Activated naive CD8-positive, alpha-beta T cell treated with anti-CD3 and anti-CD28 coated beads for 36 hours (primary cell): Measurements from ENCODE around the gene AARS2. TPM values are rescaled to one million over a fixed set of nuclear protein-coding genes. Genes with fewer than 3 reads are reported as not detected.

Experiments
- DNase-seq: peaks from one replicate; pipeline ENCODE4 v3.0.0; 2021
- H3K27ac Mint-ChIP-seq: one replicate; pipeline ENCODE4 v1.8.0; 2022; ENCODE audit warnings: mild to moderate bottlenecking, moderate library complexity, mixed read lengths
- H3K27me3 Mint-ChIP-seq: one replicate; pipeline ENCODE4 v1.8.0; 2022; ENCODE audit warnings: mild to moderate bottlenecking, mixed read lengths
- H3K36me3 Mint-ChIP-seq: one replicate; pipeline ENCODE4 v1.8.0; 2021; ENCODE audit warnings: mild to moderate bottlenecking, mixed read lengths
- H3K4me1 Mint-ChIP-seq: one replicate; pipeline ENCODE4 v1.8.0; 2021; ENCODE audit warnings: mixed read lengths
- H3K4me3 Mint-ChIP-seq: one replicate; pipeline ENCODE4 v1.8.0; 2022; ENCODE audit warnings: mild to moderate bottlenecking, moderate library complexity, mixed read lengths
- H3K9me3 Mint-ChIP-seq: one replicate; pipeline ENCODE4 v1.8.0; 2022; ENCODE audit warnings: mixed read lengths
- total RNA-seq, 2 experiments: library from RNA; stranded (reverse); gene quantifications; one replicate each; pipeline ENCODE4 v1.2.3, GENCODE V29; 2021

Gene AARS2
- total RNA-seq, 2 experiments from 2014 or later, result 20.5 to 22.0 TPM

GRCh38 chr6:44268095-44268628, 45.0 kb downstream of the AARS2 start:
- Mint-ChIP-seq H3K27me3 (peaks cover 46% of the 10 kb centered on the region), H3K27ac (no peak overlapping the region), H3K4me1 (peaks cover 35% of the 10 kb centered on the region), H3K4me3 (no peak overlapping the region), H3K9me3 (no peaks in the 10 kb centered on the region), H3K36me3 (peaks cover 14% of the 10 kb centered on the region)
- DNase-seq, result peak; percentile 49

- Mint-ChIP-seq H3K27ac (no peak overlapping the region), H3K4me1 (peaks cover 45% of the 10 kb centered on the region), H3K36me3 (peaks cover 19% of the 10 kb centered on the region), H3K27me3 (peaks cover 37% of the 10 kb centered on the region), H3K9me3 (no peaks in the 10 kb centered on the region), H3K4me3 (no peak overlapping the region)
- DNase-seq, result no peak
Observed at GRCh38 chr6:44267252-44267651, 45.9 kb downstream of the AARS2 start.

GRCh38 chr6:44266347-44266746, 46.8 kb downstream of the AARS2 start:
- Mint-ChIP-seq H3K4me3 (peak overlapping the region; percentile 51), H3K9me3 (no peaks in the 10 kb centered on the region), H3K27ac (peak overlapping the region; percentile 83), H3K4me1 (peaks cover 49% of the 10 kb centered on the region), H3K27me3 (peaks cover 28% of the 10 kb centered on the region), H3K36me3 (peaks cover 19% of the 10 kb centered on the region)
- peak; percentile 21 for DNase-seq

GRCh38 chr6:44265722-44266233, 47.4 kb downstream of the AARS2 start:
- DNase-seq, result no peak

GRCh38 chr6:44265007-44265721, 48.0 kb downstream of the AARS2 start, which contains the start of gene NFKBIE:
TSS of gene NFKBIE (minus strand) at chr6:44265551. CDS start at chr6:44265346, 205 bp downstream.
- peaks cover 56% of the 10 kb centered on the region for H3K4me1 Mint-ChIP-seq
- H3K4me3 Mint-ChIP-seq, result peak within 1 kb of the TSS; percentile 97
- H3K36me3 Mint-ChIP-seq, result peaks cover 26% of the 10 kb centered on the region
- H3K9me3 Mint-ChIP-seq, result no peaks in the 10 kb centered on the region
- peak; percentile 94 for DNase-seq
- H3K27me3 Mint-ChIP-seq, result peaks cover 22% of the 10 kb centered on the region
- H3K27ac Mint-ChIP-seq, result peak within 1 kb of the TSS; percentile 95

More at GRCh38 chr6:44265722-44266233, 47.4 kb downstream of the AARS2 start:
- H3K4me3 Mint-ChIP-seq, result peak overlapping the region; percentile 97
- H3K27ac Mint-ChIP-seq, result peak overlapping the region; percentile 83
- no peaks in the 10 kb centered on the region for H3K9me3 Mint-ChIP-seq
- H3K27me3 Mint-ChIP-seq, result peaks cover 23% of the 10 kb centered on the region
- H3K36me3 Mint-ChIP-seq, result peaks cover 23% of the 10 kb centered on the region
- H3K4me1 Mint-ChIP-seq, result peaks cover 51% of the 10 kb centered on the region

- Mint-ChIP-seq H3K9me3 (no peaks in the 10 kb centered on the region), H3K27ac (peak overlapping the region; percentile 95), H3K4me3 (peak overlapping the region; percentile 97), H3K36me3 (peaks cover 26% of the 10 kb centered on the region), H3K4me1 (peaks cover 50% of the 10 kb centered on the region), H3K27me3 (peaks cover 14% of the 10 kb centered on the region)
- DNase-seq, result peak; percentile 42
Observed at GRCh38 chr6:44264154-44265006, 48.8 kb downstream of the AARS2 start.

- peaks cover 50% of the 10 kb centered on the region for H3K4me1 Mint-ChIP-seq
- H3K27ac Mint-ChIP-seq, result peak overlapping the region; percentile 95
- DNase-seq, result peak; percentile 45
- H3K27me3 Mint-ChIP-seq, result peaks cover 6% of the 10 kb centered on the region
- no peaks in the 10 kb centered on the region for H3K9me3 Mint-ChIP-seq
- H3K4me3 Mint-ChIP-seq, result peak overlapping the region; percentile 97
- peaks cover 32% of the 10 kb centered on the region for H3K36me3 Mint-ChIP-seq
Observed at GRCh38 chr6:44263354-44264100, 49.6 kb downstream of the AARS2 start.

- Mint-ChIP-seq H3K9me3 (no peaks in the 10 kb centered on the region), H3K4me1 (peaks cover 57% of the 10 kb centered on the region), H3K27ac (peak overlapping the region; percentile 95), H3K27me3 (peaks cover 4% of the 10 kb centered on the region), H3K36me3 (peaks cover 36% of the 10 kb centered on the region), H3K4me3 (peak overlapping the region; percentile 97)
- DNase-seq, result no peak
Observed at GRCh38 chr6:44262467-44263353, 50.4 kb downstream of the AARS2 start.

GRCh38 chr6:44261581-44261980, 51.6 kb downstream of the AARS2 start:
- no peak for DNase-seq
- Mint-ChIP-seq H3K27ac (no peak overlapping the region), H3K4me3 (no peak overlapping the region), H3K9me3 (no peaks in the 10 kb centered on the region), H3K27me3 (no peaks in the 10 kb centered on the region), H3K4me1 (peaks cover 53% of the 10 kb centered on the region), H3K36me3 (peaks cover 39% of the 10 kb centered on the region)

GRCh38 chr6:44260451-44261297, 52.5 kb downstream of the AARS2 start:
- H3K9me3 Mint-ChIP-seq, result no peaks in the 10 kb centered on the region
- H3K27ac Mint-ChIP-seq, result peak overlapping the region; percentile 61
- no peak for DNase-seq
- H3K36me3 Mint-ChIP-seq, result peaks cover 46% of the 10 kb centered on the region
- peak overlapping the region; percentile 2 for H3K4me3 Mint-ChIP-seq
- no peaks in the 10 kb centered on the region for H3K27me3 Mint-ChIP-seq
- peaks cover 53% of the 10 kb centered on the region for H3K4me1 Mint-ChIP-seq

GRCh38 chr6:44260011-44260410, 53.1 kb downstream of the AARS2 start:
- no peak overlapping the region for H3K4me3 Mint-ChIP-seq
- H3K36me3 Mint-ChIP-seq, result peaks cover 52% of the 10 kb centered on the region
- H3K27ac Mint-ChIP-seq, result no peak overlapping the region
- H3K27me3 Mint-ChIP-seq, result no peaks in the 10 kb centered on the region
- DNase-seq, result no peak
- H3K4me1 Mint-ChIP-seq, result peaks cover 58% of the 10 kb centered on the region
- H3K9me3 Mint-ChIP-seq, result no peaks in the 10 kb centered on the region

GRCh38 chr6:44258921-44259320, 54.2 kb downstream of the AARS2 start:
- H3K4me1 Mint-ChIP-seq, result peaks cover 65% of the 10 kb centered on the region
- H3K36me3 Mint-ChIP-seq, result peaks cover 54% of the 10 kb centered on the region
- H3K27me3 Mint-ChIP-seq, result peaks cover 6% of the 10 kb centered on the region
- peak overlapping the region; percentile 92 for H3K27ac Mint-ChIP-seq
- peak overlapping the region; percentile 80 for H3K4me3 Mint-ChIP-seq
- no peaks in the 10 kb centered on the region for H3K9me3 Mint-ChIP-seq
- no peak for DNase-seq

- Mint-ChIP-seq H3K4me3 (peak overlapping the region; percentile 80), H3K27me3 (peaks cover 6% of the 10 kb centered on the region), H3K4me1 (peaks cover 65% of the 10 kb centered on the region), H3K27ac (peak overlapping the region; percentile 92), H3K9me3 (no peaks in the 10 kb centered on the region), H3K36me3 (peaks cover 55% of the 10 kb centered on the region)
- no peak for DNase-seq
Observed at GRCh38 chr6:44258325-44258863, 54.8 kb downstream of the AARS2 start.
